Bronchial epithelial cell (primary cell): ENCODE results near the gene RBFOX1. TPM values are rescaled to one million over a fixed set of nuclear protein-coding genes. Genes with fewer than 3 reads are reported as not detected.

Source experiments
- DNase-seq: peaks from one replicate; pipeline ENCODE4 v3.0.0-alpha.2; 2010; ENCODE audit warnings: low read depth
- FAIRE-seq: peaks from 2 replicates; lab custom pipeline; 2011; peaks lifted over from hg19 to GRCh38; lab: Jason Lieb, UNC
- H3K27me3 ChIP-seq: 2 replicates; pipeline ENCODE4 v1.5.1; 2011; ENCODE audit warnings: low read length; ENCODE audit not compliant: control insufficient read depth, insufficient read depth
- H3K36me3 ChIP-seq: 2 replicates; pipeline ENCODE4 v1.5.1; 2011; ENCODE audit warnings: low read length; ENCODE audit not compliant: control insufficient read depth, insufficient read depth
- H3K4me3 ChIP-seq: 2 replicates; pipeline ENCODE4 v1.5.1; 2011; ENCODE audit warnings: mild to moderate bottlenecking, low read depth, low read length, control low read depth
- total RNA-seq: library from RNA; depleted of rRNA; stranded (reverse); fragments of >200 nt; gene quantifications from 2 replicates; pipeline ENCODE4 v1.2.1, GENCODE V29; 2014
- TF ChIP-seq, protein P1 (sequence below): IDR thresholded peaks from 2 replicates; pipeline ENCODE4 v1.5.1; 2011; ENCODE audit warnings: mild to moderate bottlenecking, moderate library complexity, low read length, control low read depth, inconsistent platforms; ENCODE audit not compliant: insufficient read depth, severe bottlenecking

The RBFOX1 gene
- total RNA-seq, 1 donor from 2014 or later: not detected

DNA sequence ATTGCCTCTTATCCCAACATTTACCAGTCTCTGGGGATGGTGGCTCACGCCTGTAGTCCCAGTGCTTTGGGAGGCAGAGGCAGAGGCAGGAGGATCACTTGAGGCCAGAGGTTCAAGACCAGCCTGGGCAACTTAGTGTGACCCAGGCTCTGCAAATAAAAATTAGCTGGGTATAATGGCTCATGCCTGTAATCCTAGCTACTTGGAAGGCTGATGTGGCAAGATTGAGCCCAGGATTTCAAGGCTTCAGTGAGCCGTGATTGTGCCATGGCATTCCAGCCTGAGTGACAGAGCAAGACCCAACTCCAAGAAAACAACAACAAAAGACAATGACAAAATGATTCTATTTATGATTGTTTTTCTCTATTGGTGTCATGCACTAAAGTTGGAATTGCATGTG, 244.9 kb downstream of the RBFOX1 start:
- DNase-seq (no peak), FAIRE-seq (no peak)
- no peak overlapping the region for H3K4me3 ChIP-seq
- TF ChIP-seq, protein P1, sequence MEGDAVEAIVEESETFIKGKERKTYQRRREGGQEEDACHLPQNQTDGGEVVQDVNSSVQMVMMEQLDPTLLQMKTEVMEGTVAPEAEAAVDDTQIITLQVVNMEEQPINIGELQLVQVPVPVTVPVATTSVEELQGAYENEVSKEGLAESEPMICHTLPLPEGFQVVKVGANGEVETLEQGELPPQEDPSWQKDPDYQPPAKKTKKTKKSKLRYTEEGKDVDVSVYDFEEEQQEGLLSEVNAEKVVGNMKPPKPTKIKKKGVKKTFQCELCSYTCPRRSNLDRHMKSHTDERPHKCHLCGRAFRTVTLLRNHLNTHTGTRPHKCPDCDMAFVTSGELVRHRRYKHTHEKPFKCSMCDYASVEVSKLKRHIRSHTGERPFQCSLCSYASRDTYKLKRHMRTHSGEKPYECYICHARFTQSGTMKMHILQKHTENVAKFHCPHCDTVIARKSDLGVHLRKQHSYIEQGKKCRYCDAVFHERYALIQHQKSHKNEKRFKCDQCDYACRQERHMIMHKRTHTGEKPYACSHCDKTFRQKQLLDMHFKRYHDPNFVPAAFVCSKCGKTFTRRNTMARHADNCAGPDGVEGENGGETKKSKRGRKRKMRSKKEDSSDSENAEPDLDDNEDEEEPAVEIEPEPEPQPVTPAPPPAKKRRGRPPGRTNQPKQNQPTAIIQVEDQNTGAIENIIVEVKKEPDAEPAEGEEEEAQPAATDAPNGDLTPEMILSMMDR: no peak
- no peaks in the 10 kb centered on the region for H3K36me3 ChIP-seq
- no peaks in the 10 kb centered on the region for H3K27me3 ChIP-seq

DNA sequence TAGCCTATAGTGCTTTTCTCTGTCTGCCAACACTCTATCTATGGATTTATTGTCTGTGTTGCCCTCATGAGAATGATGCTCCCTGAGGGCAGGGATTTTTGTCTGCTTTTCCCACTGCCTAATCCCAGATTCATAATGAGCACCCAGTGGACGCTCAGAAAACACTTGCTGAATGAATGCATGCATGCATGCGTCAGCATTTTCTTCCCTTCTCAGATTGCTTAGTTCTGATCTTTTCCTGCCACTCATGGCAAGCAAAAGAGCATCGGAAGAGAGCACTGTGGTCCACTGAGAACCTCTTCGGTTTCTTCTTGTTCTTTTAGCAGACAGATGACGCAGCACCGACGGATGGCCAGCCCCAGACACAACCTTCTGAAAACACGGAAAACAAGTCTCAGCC, 246.8 kb downstream of the RBFOX1 start:
- no peak overlapping the region for H3K4me3 ChIP-seq
- peak; percentile 36 for FAIRE-seq
- H3K27me3 ChIP-seq: no peaks in the 10 kb centered on the region
- no peaks in the 10 kb centered on the region for H3K36me3 ChIP-seq
- TF ChIP-seq, protein P1: no peak
- no peak for DNase-seq

DNA sequence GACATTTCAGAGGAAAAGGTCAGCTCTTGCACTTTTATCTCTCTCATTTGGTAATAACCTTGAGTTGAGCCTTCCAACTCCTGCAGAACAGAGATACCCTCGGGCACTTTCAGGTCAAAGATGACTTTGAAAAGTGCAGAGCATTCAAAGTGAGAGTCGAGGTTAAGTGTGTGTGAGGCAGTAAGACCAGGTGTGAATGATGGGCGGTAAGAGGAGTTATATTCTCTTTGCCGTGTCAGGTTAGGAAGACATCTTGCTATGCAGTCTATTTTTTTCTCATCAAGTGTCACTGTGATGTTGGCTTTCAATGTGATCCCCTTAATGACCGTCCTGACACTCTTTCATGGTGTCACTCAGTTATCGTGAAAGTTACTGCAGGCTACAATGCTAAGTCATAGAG, 248.5 kb downstream of the RBFOX1 start:
- FAIRE-seq: peak; percentile 85
- TF ChIP-seq, protein P1: no peak
- no peaks in the 10 kb centered on the region for H3K36me3 ChIP-seq
- DNase-seq: no peak
- no peak overlapping the region for H3K4me3 ChIP-seq
- no peaks in the 10 kb centered on the region for H3K27me3 ChIP-seq

DNA sequence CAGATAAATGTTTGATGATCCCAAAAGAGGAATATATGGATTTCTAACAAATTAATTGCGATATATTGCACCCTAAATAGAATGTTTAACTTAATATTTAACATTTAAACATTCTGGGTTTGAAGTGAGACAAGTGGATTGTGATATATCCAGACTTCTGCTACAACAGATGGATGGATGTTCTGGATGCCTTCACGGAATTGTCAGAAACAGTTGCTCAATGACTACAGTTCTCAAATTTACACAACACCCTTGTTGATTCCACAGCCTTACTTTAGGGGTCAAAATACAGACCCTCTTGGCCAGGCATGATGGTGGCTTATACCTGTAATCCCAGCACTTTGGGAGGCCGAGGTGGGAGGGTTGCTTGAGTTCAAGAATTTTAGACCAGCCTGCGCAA, 250.8 kb downstream of the RBFOX1 start:
- DNase-seq: no peak
- Histone ChIP-seq H3K36me3 (no peaks in the 10 kb centered on the region), H3K4me3 (no peak overlapping the region), H3K27me3 (no peaks in the 10 kb centered on the region)
- TF ChIP-seq, protein P1: no peak
- FAIRE-seq: no peak

DNA sequence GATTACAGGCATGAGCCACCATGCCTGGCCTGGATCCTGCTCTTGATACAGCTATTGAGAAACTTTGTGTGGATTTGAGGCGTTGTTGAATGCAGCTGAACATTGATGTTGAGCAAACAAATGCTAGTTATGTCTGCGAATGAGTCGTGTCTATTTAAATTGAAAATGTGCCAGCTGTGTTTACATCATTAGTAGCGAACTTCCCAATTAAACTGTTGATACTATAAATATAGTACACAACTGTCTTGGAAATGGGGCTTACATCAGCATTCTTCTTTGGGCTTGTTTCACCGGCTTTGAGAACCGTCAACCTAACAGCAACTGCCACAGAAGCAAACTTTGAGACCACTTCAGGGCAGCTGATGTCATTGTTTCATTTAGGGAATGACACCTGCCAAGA, 251.9 kb downstream of the RBFOX1 start:
- H3K27me3 ChIP-seq: no peaks in the 10 kb centered on the region
- no peaks in the 10 kb centered on the region for H3K36me3 ChIP-seq
- FAIRE-seq (no peak), DNase-seq (no peak)
- TF ChIP-seq, protein P1: no peak
- no peak overlapping the region for H3K4me3 ChIP-seq

DNA sequence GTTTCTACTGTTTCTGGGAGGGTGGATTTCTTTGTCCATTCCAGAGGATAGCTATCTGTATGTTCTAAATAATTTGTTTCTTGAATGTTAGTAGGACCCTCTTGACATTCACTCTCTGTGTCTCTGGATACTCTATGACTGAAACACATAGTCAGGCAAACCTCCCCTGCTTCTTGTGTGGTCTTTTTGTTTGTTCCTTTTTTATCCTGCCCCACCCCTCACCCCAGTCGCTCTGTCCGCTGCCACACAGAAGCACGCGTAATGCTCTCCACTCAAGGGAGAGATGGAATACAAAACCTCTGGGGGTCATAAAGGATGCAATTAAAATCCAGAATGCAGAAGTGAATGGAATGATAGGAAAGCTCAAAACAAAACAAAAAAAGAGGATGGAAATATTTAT, 253.1 kb downstream of the RBFOX1 start:
- Histone ChIP-seq H3K4me3 (no peak overlapping the region), H3K27me3 (no peaks in the 10 kb centered on the region), H3K36me3 (no peaks in the 10 kb centered on the region)
- DNase-seq (no peak), FAIRE-seq (no peak)
- TF ChIP-seq, protein P1: no peak
